Lower leg skin (tissue), 4 donors: ENCODE measurements around the gene P4HA2. TPM values are rescaled to one million over a fixed set of nuclear protein-coding genes. Genes with fewer than 3 reads are reported as not detected.

Experiments
- DNase-seq, 2 donors: peaks; one replicate each; pipeline ENCODE4 v3.0.0-alpha.2; 2019; ENCODE audit warnings: low spot score in 2 of 2
- H3K4me3 ChIP-seq: fragments of 200-600 bp; sonication (generic); 2 replicates; pipeline ENCODE4 v1.5.1; 2017; ENCODE audit warnings: mild to moderate bottlenecking, low read depth; ENCODE audit not compliant: poor library complexity, severe bottlenecking
- CTCF ChIP-seq, 3 donors: fragments of 450-650 bp; IDR thresholded peaks; one replicate each; pipeline ENCODE4 v1.5.1; 2016; ENCODE audit warnings: antibody characterized with exemption in 3 of 3, mild to moderate bottlenecking in 3 of 3, moderate library complexity in 2 of 3
- POLR2A ChIP-seq, 2 donors: fragments of 450-650 bp; IDR thresholded peaks; one replicate each; pipeline ENCODE4 v1.6.1; 2016 to 2017; ENCODE audit warnings: antibody characterized with exemption in 2 of 2, mild to moderate bottlenecking in 1 of 2, moderate library complexity in 1 of 2
- WGBS, 2 donors: methylation state at CpG; one replicate each; pipeline ENCODE4 v1.1.5; 2018; 5-methylcytosine and 5-hydroxymethylcytosine counted together
- intact Hi-C: fragments of 100-400 bp; cut with DNase I; formaldehyde crosslinking; loops from one replicate; pipeline ENCODE4 v1.15.0; 2023; ENCODE audit warnings: low total_unique reads
- total RNA-seq, 4 donors: library from RNA; depleted of rRNA; stranded (reverse); fragments of >200 nt; gene quantifications; one replicate each; pipeline ENCODE4 v1.1.0, GENCODE V29; 2016

Gene P4HA2
- total RNA-seq, 4 donors from 2014 or later: 18.0 to 40.5 (median 26.7) TPM

- intact Hi-C loops: no loop called here
- TF ChIP-seq POLR2A (IDR thresholded peaks at IDR 0.05): no peak
- no peak for TF ChIP-seq CTCF (IDR thresholded peaks at IDR 0.05)
- peak in 1 of 2 donors; percentile 84 for DNase-seq
- H3K4me3 ChIP-seq: peak overlapping the region; percentile 72
- WGBS, 2 donors: 65 to 72% methylated on average over 23 to 24 of the region's 27 CpGs
Measured at GRCh38 chr5:132228241-132229035, 785 bp upstream of the P4HA2 start.

GRCh38 chr5:132227235-132227484, 493 bp downstream of the P4HA2 start:
- TF ChIP-seq POLR2A (IDR thresholded peaks at IDR 0.05) (no peak), CTCF (IDR thresholded peaks at IDR 0.05) (no peak)
- intact Hi-C loops: no loop called here
- peak in 1 of 2 donors; percentile 94 for DNase-seq
- H3K4me3 ChIP-seq: peak overlapping the region; percentile 72
- 0 to 5% methylated on average over 2 to 9 of the region's 13 CpGs for WGBS, 2 donors

- no peak overlapping the region for H3K4me3 ChIP-seq
- WGBS, 2 donors: 52 to 55% methylated on average over 23 of the region's 23 CpGs
- TF ChIP-seq POLR2A (IDR thresholded peaks at IDR 0.05) (no peak), CTCF (IDR thresholded peaks at IDR 0.05) (no peak)
- intact Hi-C loops: no loop called here
- peak in 1 of 2 donors; percentile 85 for DNase-seq
Measured at GRCh38 chr5:132226516-132227234, 978 bp downstream of the P4HA2 start.

GRCh38 chr5:132225165-132226032, 2.3 kb downstream of the P4HA2 start:
- 27 to 29% methylated on average over 12 to 13 of the region's 13 CpGs for WGBS, 2 donors
- H3K4me3 ChIP-seq: no peak overlapping the region
- intact Hi-C loops: no loop called here
- TF ChIP-seq POLR2A (IDR thresholded peaks at IDR 0.05) (no peak), CTCF (IDR thresholded peaks at IDR 0.05) (no peak)
- peak; percentile 75 to 90 for DNase-seq

GRCh38 chr5:132224716-132225115, 2.9 kb downstream of the P4HA2 start:
- DNase-seq: peak in 1 of 2 donors; percentile 66
- intact Hi-C loops: no loop called here
- no peak for TF ChIP-seq CTCF (IDR thresholded peaks at IDR 0.05)
- TF ChIP-seq POLR2A (IDR thresholded peaks at IDR 0.05): no peak
- WGBS, 2 donors: 8 to 18% methylated on average over 1 of the region's 1 CpG
- H3K4me3 ChIP-seq: no peak overlapping the region
